Measurements from ENCODE around the gene ATG12. TPM values are rescaled to one million over a fixed set of nuclear protein-coding genes. Genes with fewer than 3 reads are reported as not detected.
A peak's percentile ranks its signal among the peaks of the same experiment; 100 is the strongest.

ATG12 gene
- polyA plus RNA-seq, 1 of the 3 experiments (the other 2 are of a cell fraction), result 29.1 TPM

DNA sequence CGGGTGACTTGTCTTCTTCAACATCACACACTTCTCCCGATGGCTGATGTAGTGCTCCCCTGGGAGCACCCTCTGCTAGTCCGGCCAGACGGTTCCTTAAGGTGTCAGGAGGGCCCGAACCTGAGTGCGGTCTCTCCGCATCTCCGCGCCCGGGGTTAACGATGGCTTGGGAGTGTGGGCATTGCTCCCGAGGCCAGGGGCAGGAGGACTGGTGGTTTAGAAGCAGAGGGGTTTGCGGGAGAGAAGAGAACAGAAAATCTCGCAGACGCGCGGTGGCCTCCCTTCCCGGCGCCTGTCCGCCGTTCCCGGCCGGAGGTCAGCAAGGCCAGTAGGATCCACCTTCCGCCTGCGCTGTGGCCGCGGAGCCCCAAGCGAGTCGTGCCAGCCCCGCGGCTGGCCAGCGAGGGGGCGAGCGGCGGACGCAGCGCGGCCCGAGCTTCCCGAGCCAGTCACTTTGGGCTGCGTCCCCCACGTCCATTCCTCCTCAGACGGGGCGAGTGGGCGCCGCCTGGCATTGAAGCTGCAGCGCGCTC is 25.6 kb downstream of the ATG12 start:
- CTCF ChIA-PET, result interaction anchor here (0.7 to 2.4 kb wide), 4 partner anchors 16 to 253 kb away, joined by 3 to 11 read pairs (median 8); no protein-coding TSS in a partner anchor
- DNase-seq, result peak; percentile 67
- Histone ChIP-seq H3K9me3 (no peaks in the 10 kb centered on the region), H3K4me2 (peak overlapping the region; percentile 80), H2AFZ (ENCODE audit: low read depth) (peak overlapping the region; percentile 84; the same call in 1 of the 2 replicates), H3K27ac (ENCODE audit: low read depth in 2 of 2, low read length in 1 of 2) (peak overlapping the region in 1 of 2 experiments; percentile 69; a peak in 1 of 4 replicates), H3K27me3 (ENCODE audit: insufficient read depth) (peaks cover 35% of the 10 kb centered on the region), H3K9ac (no peak overlapping the region), H3F3A (replicated peaks; ENCODE audit: insufficient read depth) (peaks cover 8% of the 10 kb centered on the region), H3K4me1 (ENCODE audit: control insufficient read depth in 1 of 2, insufficient read depth in 2 of 2, low read depth in 1 of 2, low read length in 1 of 2) (peaks cover 0 to 13% of the 10 kb centered on the region in 2 experiments; a peak in 2 of 4 replicates), H3K9me2 (no peaks in the 10 kb centered on the region), H4K20me1 (ENCODE audit: insufficient read depth) (no peaks in the 10 kb centered on the region), H3K36me3 (replicated peaks in 1 of 2; ENCODE audit: control insufficient read depth in 1 of 2, insufficient read depth in 2 of 2, low read length in 1 of 2) (no peaks in the 10 kb centered on the region), H3K79me2 (ENCODE audit: insufficient read depth) (no peaks in the 10 kb centered on the region), H3K4me3 (ENCODE audit: low read depth in 2 of 2, low read length in 1 of 2) (peak overlapping the region; percentile 54 to 55)
- WGBS (ENCODE audit: low lambda C conversion rate), result 10% methylated on average over 17 of the region's 48 CpGs
- TF ChIP-seq, protein P1, sequence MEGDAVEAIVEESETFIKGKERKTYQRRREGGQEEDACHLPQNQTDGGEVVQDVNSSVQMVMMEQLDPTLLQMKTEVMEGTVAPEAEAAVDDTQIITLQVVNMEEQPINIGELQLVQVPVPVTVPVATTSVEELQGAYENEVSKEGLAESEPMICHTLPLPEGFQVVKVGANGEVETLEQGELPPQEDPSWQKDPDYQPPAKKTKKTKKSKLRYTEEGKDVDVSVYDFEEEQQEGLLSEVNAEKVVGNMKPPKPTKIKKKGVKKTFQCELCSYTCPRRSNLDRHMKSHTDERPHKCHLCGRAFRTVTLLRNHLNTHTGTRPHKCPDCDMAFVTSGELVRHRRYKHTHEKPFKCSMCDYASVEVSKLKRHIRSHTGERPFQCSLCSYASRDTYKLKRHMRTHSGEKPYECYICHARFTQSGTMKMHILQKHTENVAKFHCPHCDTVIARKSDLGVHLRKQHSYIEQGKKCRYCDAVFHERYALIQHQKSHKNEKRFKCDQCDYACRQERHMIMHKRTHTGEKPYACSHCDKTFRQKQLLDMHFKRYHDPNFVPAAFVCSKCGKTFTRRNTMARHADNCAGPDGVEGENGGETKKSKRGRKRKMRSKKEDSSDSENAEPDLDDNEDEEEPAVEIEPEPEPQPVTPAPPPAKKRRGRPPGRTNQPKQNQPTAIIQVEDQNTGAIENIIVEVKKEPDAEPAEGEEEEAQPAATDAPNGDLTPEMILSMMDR (IDR thresholded peaks at IDR 0.05), result no peak
- TF ChIP-seq POLR2AphosphoS5 (IDR thresholded peaks at IDR 0.05; ENCODE audit: low read depth, low read length), result no peak
- no peak for TF ChIP-seq GABPA (IDR thresholded peaks at IDR 0.05; ENCODE audit: low read depth)
- no peak for TF ChIP-seq EZH2phosphoT487 (IDR thresholded peaks at IDR 0.05; ENCODE audit: borderline replicate concordance, low read depth)
- no peak for TF ChIP-seq FOSL2 (IDR thresholded peaks at IDR 0.05; ENCODE audit: borderline replicate concordance, low read depth)
- no peak for TF ChIP-seq CHD2 (IDR thresholded peaks at IDR 0.05; ENCODE audit: low read length, partially characterized antibody)
- TF ChIP-seq YY1 (IDR thresholded peaks at IDR 0.05; ENCODE audit: low read depth), result no peak
- no peak for TF ChIP-seq RAD21 (IDR thresholded peaks at IDR 0.05; ENCODE audit: low read length)
- TF ChIP-seq NFIC (IDR thresholded peaks at IDR 0.05; ENCODE audit: borderline replicate concordance), result no peak
- TF ChIP-seq EP300 (IDR thresholded peaks at IDR 0.05; ENCODE audit: borderline replicate concordance in 1 of 2, low read depth in 1 of 2, low read length in 1 of 2), result no peak
- TF ChIP-seq SIN3A (IDR thresholded peaks at IDR 0.05; ENCODE audit: borderline replicate concordance, low read depth, low read length), result no peak
- no peak for TF ChIP-seq GATA2 (CRISPR knock-in tag; IDR thresholded peaks at IDR 0.05)
- TF ChIP-seq, protein P2, sequence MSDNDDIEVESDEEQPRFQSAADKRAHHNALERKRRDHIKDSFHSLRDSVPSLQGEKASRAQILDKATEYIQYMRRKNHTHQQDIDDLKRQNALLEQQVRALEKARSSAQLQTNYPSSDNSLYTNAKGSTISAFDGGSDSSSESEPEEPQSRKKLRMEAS (IDR thresholded peaks at IDR 0.05; ENCODE audit: low read depth), result no peak
- POLR2A ChIA-PET, result interaction anchor here (1.2 kb wide), 1 partner anchor 190 kb away, joined by 3 read pairs; the partner anchor contains the start of gene TMED7

DNA sequence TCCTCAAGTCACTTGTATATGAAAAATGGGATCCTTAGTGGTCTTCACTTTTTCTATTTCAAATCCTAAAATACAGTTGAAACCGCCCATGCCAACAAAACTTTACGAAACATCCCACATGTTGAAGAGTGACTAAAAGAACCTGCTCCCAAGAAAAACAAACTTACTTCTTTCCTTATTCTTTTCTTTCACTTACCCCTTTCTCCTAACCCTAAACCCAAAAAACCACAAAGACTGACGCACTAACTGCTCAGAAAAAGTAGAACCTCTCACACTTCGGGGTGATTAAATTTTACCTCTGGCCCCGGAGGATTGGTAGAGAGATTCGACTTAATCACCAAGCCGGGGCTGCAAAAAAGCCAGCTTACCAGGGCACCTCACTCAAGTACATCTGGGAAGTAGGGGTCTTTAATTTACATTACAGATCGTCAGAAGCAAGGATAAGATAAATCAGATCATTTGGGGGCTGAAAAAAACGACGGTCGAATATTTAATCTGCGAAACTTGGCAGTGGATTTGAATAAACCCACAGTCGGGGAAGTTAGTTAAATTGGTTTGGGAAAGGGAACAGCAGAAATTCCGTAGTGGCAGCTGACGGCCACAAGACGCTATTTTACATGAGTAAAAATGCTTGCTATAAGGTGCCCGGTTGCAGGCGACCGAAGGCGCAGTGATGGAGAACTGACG is 26.2 kb downstream of the ATG12 start:
- POLR2A ChIA-PET, result interaction anchor here (1.2 kb wide), 1 partner anchor 190 kb away, joined by 3 read pairs; the partner anchor contains the start of gene TMED7
- Histone ChIP-seq H3K4me3 (ENCODE audit: low read depth in 2 of 2, low read length in 1 of 2) (peak overlapping the region; percentile 54 to 55; a peak in 3 of 4 replicates), H3K9ac (no peak overlapping the region), H2AFZ (ENCODE audit: low read depth) (no peak overlapping the region), H3K79me2 (ENCODE audit: insufficient read depth) (no peaks in the 10 kb centered on the region), H3K36me3 (replicated peaks in 1 of 2; ENCODE audit: control insufficient read depth in 1 of 2, insufficient read depth in 2 of 2, low read length in 1 of 2) (no peaks in the 10 kb centered on the region), H3K4me2 (peak overlapping the region; percentile 80), H3K9me3 (no peaks in the 10 kb centered on the region), H3F3A (replicated peaks; ENCODE audit: insufficient read depth) (peaks cover 14% of the 10 kb centered on the region), H3K27me3 (ENCODE audit: insufficient read depth) (peaks cover 35% of the 10 kb centered on the region), H3K27ac (ENCODE audit: low read depth in 2 of 2, low read length in 1 of 2) (no peak overlapping the region), H4K20me1 (ENCODE audit: insufficient read depth) (no peaks in the 10 kb centered on the region), H3K9me2 (no peaks in the 10 kb centered on the region), H3K4me1 (ENCODE audit: control insufficient read depth in 1 of 2, insufficient read depth in 2 of 2, low read depth in 1 of 2, low read length in 1 of 2) (peaks cover 0 to 13% of the 10 kb centered on the region in 2 experiments; a peak in 3 of 4 replicates)
- TF ChIP-seq YY1 (IDR thresholded peaks at IDR 0.05; ENCODE audit: low read depth) (no peak), TCF12 (IDR thresholded peaks at IDR 0.05) (no peak)
- TF ChIP-seq, protein P3, sequence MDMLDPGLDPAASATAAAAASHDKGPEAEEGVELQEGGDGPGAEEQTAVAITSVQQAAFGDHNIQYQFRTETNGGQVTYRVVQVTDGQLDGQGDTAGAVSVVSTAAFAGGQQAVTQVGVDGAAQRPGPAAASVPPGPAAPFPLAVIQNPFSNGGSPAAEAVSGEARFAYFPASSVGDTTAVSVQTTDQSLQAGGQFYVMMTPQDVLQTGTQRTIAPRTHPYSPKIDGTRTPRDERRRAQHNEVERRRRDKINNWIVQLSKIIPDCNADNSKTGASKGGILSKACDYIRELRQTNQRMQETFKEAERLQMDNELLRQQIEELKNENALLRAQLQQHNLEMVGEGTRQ (IDR thresholded peaks at IDR 0.05; ENCODE audit: borderline replicate concordance, low read depth, low read length), result no peak
- peak; percentile 17 for DNase-seq
- 38% methylated on average over 21 of the region's 21 CpGs for WGBS (ENCODE audit: low lambda C conversion rate)
- CTCF ChIA-PET, result interaction anchor here (0.7 to 2.4 kb wide), 5 partner anchors 15 to 254 kb away, joined by 3 to 11 read pairs (median 4); no protein-coding TSS in a partner anchor

Data from SK-N-SH (cell line).